22Rv1 (cell line): ENCODE results near the gene DUSP1.

Experiments used
- CTCF ChIP-seq: fragments of 450-650 bp; IDR thresholded peaks from 2 replicates; pipeline ENCODE4 v1.5.1; 2017; ENCODE audit warnings: mild to moderate bottlenecking
- ZFX ChIP-seq: fragments of 450-650 bp; IDR thresholded peaks from 2 replicates; pipeline ENCODE4 v1.6.1; 2017; ENCODE audit warnings: antibody characterized with exemption, borderline replicate concordance

GRCh38 chr5:172801179-172801671, 30.2 kb upstream of the DUSP1 start:
- no peak for TF ChIP-seq CTCF
- no peak for TF ChIP-seq ZFX
